Measurements from ENCODE around the gene TOM1L2.
A peak's percentile ranks its signal among the peaks of the same experiment; 100 is the strongest.

Gene TOM1L2

GRCh38 chr17:18017958-18018357 lies 45.8 kb upstream of the TOM1L2 start:
- no CpG with 5 or more reads among the region's 3 CpGs for WGBS (ENCODE audit: extremely low coverage, insufficient coverage, low lambda C conversion rate)
- Histone ChIP-seq H4K5ac (ENCODE audit: low read length) (no peak overlapping the region), H3K23ac (ENCODE audit: low read length) (no peak overlapping the region), H3K4ac (ENCODE audit: low read depth, low read length) (no peak overlapping the region), H2BK15ac (replicated peaks; ENCODE audit: low read depth) (no peak overlapping the region), H3K4me2 (ENCODE audit: low read length) (no peak overlapping the region), H3K27me3 (ENCODE audit: insufficient read depth, low read length, poor library complexity) (no peaks in the 10 kb centered on the region), H3K4me1 (ENCODE audit: control insufficient read depth, low read depth, low read length) (no peaks in the 10 kb centered on the region), H3K4me3 (ENCODE audit: low read length) (no peak overlapping the region), H3K79me2 (ENCODE audit: control insufficient read depth, insufficient read depth, low read length) (no peaks in the 10 kb centered on the region), H3K18ac (ENCODE audit: low read length) (no peak overlapping the region), H3K27ac (ENCODE audit: low read depth, low read length) (no peak overlapping the region), H3K56ac (ENCODE audit: low read length) (no peak overlapping the region), H3K9ac (ENCODE audit: low read length) (no peak overlapping the region), H3K79me1 (ENCODE audit: low read length) (no peaks in the 10 kb centered on the region), H2BK5ac (ENCODE audit: low read length) (no peak overlapping the region), H2BK120ac (ENCODE audit: low read depth, low read length) (no peak overlapping the region), H3K36me3 (ENCODE audit: control insufficient read depth, insufficient read depth, low read length) (no peaks in the 10 kb centered on the region), H4K8ac (ENCODE audit: low read depth, low read length) (no peak overlapping the region), H2AK5ac (ENCODE audit: low read length) (no peak overlapping the region)
- DNase-seq, result no peak

GRCh38 chr17:18016426-18016825 lies 44.2 kb upstream of the TOM1L2 start:
- no peak overlapping the region for H2BK120ac ChIP-seq (ENCODE audit: low read depth, low read length)
- no CpG with 5 or more reads among the region's 12 CpGs for WGBS (ENCODE audit: extremely low coverage, insufficient coverage, low lambda C conversion rate)
- no peak overlapping the region for H2BK15ac ChIP-seq (replicated peaks; ENCODE audit: low read depth)
- no peaks in the 10 kb centered on the region for H3K79me1 ChIP-seq (ENCODE audit: low read length)
- no peaks in the 10 kb centered on the region for H3K36me3 ChIP-seq (ENCODE audit: control insufficient read depth, insufficient read depth, low read length)
- no peak overlapping the region for H3K27ac ChIP-seq (ENCODE audit: low read depth, low read length)
- H3K4me3 ChIP-seq (ENCODE audit: low read length), result no peak overlapping the region
- no peaks in the 10 kb centered on the region for H3K27me3 ChIP-seq (ENCODE audit: insufficient read depth, low read length, poor library complexity)
- no peak overlapping the region for H3K23ac ChIP-seq (ENCODE audit: low read length)
- no peak for DNase-seq
- no peak overlapping the region for H3K4ac ChIP-seq (ENCODE audit: low read depth, low read length)
- no peak overlapping the region for H2BK5ac ChIP-seq (ENCODE audit: low read length)
- H4K5ac ChIP-seq (ENCODE audit: low read length), result no peak overlapping the region
- H3K4me1 ChIP-seq (ENCODE audit: control insufficient read depth, low read depth, low read length), result no peaks in the 10 kb centered on the region
- no peak overlapping the region for H3K9ac ChIP-seq (ENCODE audit: low read length)
- no peak overlapping the region for H2AK5ac ChIP-seq (ENCODE audit: low read length)
- H4K8ac ChIP-seq (ENCODE audit: low read depth, low read length), result no peak overlapping the region
- H3K4me2 ChIP-seq (ENCODE audit: low read length), result no peak overlapping the region
- H3K18ac ChIP-seq (ENCODE audit: low read length), result no peak overlapping the region
- H3K56ac ChIP-seq (ENCODE audit: low read length), result no peak overlapping the region
- H3K79me2 ChIP-seq (ENCODE audit: control insufficient read depth, insufficient read depth, low read length), result no peaks in the 10 kb centered on the region

GRCh38 chr17:18015593-18015992 lies 43.4 kb upstream of the TOM1L2 start:
- Histone ChIP-seq H2AK5ac (ENCODE audit: low read length) (no peak overlapping the region), H3K4me1 (ENCODE audit: control insufficient read depth, low read depth, low read length) (no peaks in the 10 kb centered on the region), H4K5ac (ENCODE audit: low read length) (no peak overlapping the region), H3K79me1 (ENCODE audit: low read length) (no peaks in the 10 kb centered on the region), H3K4me3 (ENCODE audit: low read length) (no peak overlapping the region), H2BK5ac (ENCODE audit: low read length) (no peak overlapping the region), H3K4me2 (ENCODE audit: low read length) (no peak overlapping the region), H3K27me3 (ENCODE audit: insufficient read depth, low read length, poor library complexity) (no peaks in the 10 kb centered on the region), H3K18ac (ENCODE audit: low read length) (no peak overlapping the region), H3K27ac (ENCODE audit: low read depth, low read length) (no peak overlapping the region), H3K23ac (ENCODE audit: low read length) (no peak overlapping the region), H4K8ac (ENCODE audit: low read depth, low read length) (no peak overlapping the region), H3K56ac (ENCODE audit: low read length) (no peak overlapping the region), H3K79me2 (ENCODE audit: control insufficient read depth, insufficient read depth, low read length) (no peaks in the 10 kb centered on the region), H3K4ac (ENCODE audit: low read depth, low read length) (no peak overlapping the region), H2BK120ac (ENCODE audit: low read depth, low read length) (no peak overlapping the region), H2BK15ac (replicated peaks; ENCODE audit: low read depth) (no peak overlapping the region), H3K36me3 (ENCODE audit: control insufficient read depth, insufficient read depth, low read length) (no peaks in the 10 kb centered on the region), H3K9ac (ENCODE audit: low read length) (no peak overlapping the region)
- DNase-seq, result no peak
- no CpG with 5 or more reads among the region's 5 CpGs for WGBS (ENCODE audit: extremely low coverage, insufficient coverage, low lambda C conversion rate)

- Histone ChIP-seq H4K8ac (ENCODE audit: low read depth, low read length) (no peak overlapping the region), H2AK5ac (ENCODE audit: low read length) (no peak overlapping the region), H3K79me1 (ENCODE audit: low read length) (no peaks in the 10 kb centered on the region), H3K56ac (ENCODE audit: low read length) (no peak overlapping the region), H3K18ac (ENCODE audit: low read length) (no peak overlapping the region), H3K4me1 (ENCODE audit: control insufficient read depth, low read depth, low read length) (peaks cover 3% of the 10 kb centered on the region), H3K79me2 (ENCODE audit: control insufficient read depth, insufficient read depth, low read length) (no peaks in the 10 kb centered on the region), H2BK120ac (ENCODE audit: low read depth, low read length) (no peak overlapping the region), H3K9ac (ENCODE audit: low read length) (no peak overlapping the region), H2BK15ac (replicated peaks; ENCODE audit: low read depth) (no peak overlapping the region), H3K4ac (ENCODE audit: low read depth, low read length) (no peak overlapping the region), H3K27me3 (ENCODE audit: insufficient read depth, low read length, poor library complexity) (no peaks in the 10 kb centered on the region), H3K23ac (ENCODE audit: low read length) (no peak overlapping the region), H4K5ac (ENCODE audit: low read length) (no peak overlapping the region), H3K27ac (ENCODE audit: low read depth, low read length) (no peak overlapping the region), H3K4me3 (ENCODE audit: low read length) (no peak overlapping the region), H3K4me2 (ENCODE audit: low read length) (no peak overlapping the region), H2BK5ac (ENCODE audit: low read length) (no peak overlapping the region), H3K36me3 (ENCODE audit: control insufficient read depth, insufficient read depth, low read length) (no peaks in the 10 kb centered on the region)
- no peak for DNase-seq
- WGBS (ENCODE audit: extremely low coverage, insufficient coverage, low lambda C conversion rate), result no CpG with 5 or more reads among the region's 6 CpGs
Measured at GRCh38 chr17:18014006-18014405, 41.8 kb upstream of the TOM1L2 start.

GRCh38 chr17:18011286-18011685 lies 39.1 kb upstream of the TOM1L2 start:
- Histone ChIP-seq H3K23ac (ENCODE audit: low read length) (no peak overlapping the region), H2AK5ac (ENCODE audit: low read length) (no peak overlapping the region), H3K4ac (ENCODE audit: low read depth, low read length) (no peak overlapping the region), H2BK15ac (replicated peaks; ENCODE audit: low read depth) (no peak overlapping the region), H3K27ac (ENCODE audit: low read depth, low read length) (no peak overlapping the region), H3K4me1 (ENCODE audit: control insufficient read depth, low read depth, low read length) (peaks cover 3% of the 10 kb centered on the region), H3K9ac (ENCODE audit: low read length) (no peak overlapping the region), H4K5ac (ENCODE audit: low read length) (no peak overlapping the region), H2BK120ac (ENCODE audit: low read depth, low read length) (no peak overlapping the region), H3K36me3 (ENCODE audit: control insufficient read depth, insufficient read depth, low read length) (no peaks in the 10 kb centered on the region), H3K4me2 (ENCODE audit: low read length) (no peak overlapping the region), H2BK5ac (ENCODE audit: low read length) (no peak overlapping the region), H3K56ac (ENCODE audit: low read length) (no peak overlapping the region), H3K79me1 (ENCODE audit: low read length) (no peaks in the 10 kb centered on the region), H3K4me3 (ENCODE audit: low read length) (no peak overlapping the region), H4K8ac (ENCODE audit: low read depth, low read length) (no peak overlapping the region), H3K27me3 (ENCODE audit: insufficient read depth, low read length, poor library complexity) (no peaks in the 10 kb centered on the region), H3K79me2 (ENCODE audit: control insufficient read depth, insufficient read depth, low read length) (no peaks in the 10 kb centered on the region), H3K18ac (ENCODE audit: low read length) (no peak overlapping the region)
- no CpG with 5 or more reads among the region's 5 CpGs for WGBS (ENCODE audit: extremely low coverage, insufficient coverage, low lambda C conversion rate)
- DNase-seq, result no peak

- no CpG with 5 or more reads among the region's 8 CpGs for WGBS (ENCODE audit: extremely low coverage, insufficient coverage, low lambda C conversion rate)
- Histone ChIP-seq H2BK5ac (ENCODE audit: low read length) (no peak overlapping the region), H3K4me3 (ENCODE audit: low read length) (no peak overlapping the region), H3K4ac (ENCODE audit: low read depth, low read length) (no peak overlapping the region), H3K4me1 (ENCODE audit: control insufficient read depth, low read depth, low read length) (peaks cover 3% of the 10 kb centered on the region), H3K56ac (ENCODE audit: low read length) (no peak overlapping the region), H3K4me2 (ENCODE audit: low read length) (no peak overlapping the region), H3K18ac (ENCODE audit: low read length) (no peak overlapping the region), H2BK120ac (ENCODE audit: low read depth, low read length) (no peak overlapping the region), H4K8ac (ENCODE audit: low read depth, low read length) (no peak overlapping the region), H3K9ac (ENCODE audit: low read length) (no peak overlapping the region), H3K79me2 (ENCODE audit: control insufficient read depth, insufficient read depth, low read length) (no peaks in the 10 kb centered on the region), H3K27me3 (ENCODE audit: insufficient read depth, low read length, poor library complexity) (no peaks in the 10 kb centered on the region), H2BK15ac (replicated peaks; ENCODE audit: low read depth) (no peak overlapping the region), H3K79me1 (ENCODE audit: low read length) (no peaks in the 10 kb centered on the region), H4K5ac (ENCODE audit: low read length) (no peak overlapping the region), H3K36me3 (ENCODE audit: control insufficient read depth, insufficient read depth, low read length) (no peaks in the 10 kb centered on the region), H2AK5ac (ENCODE audit: low read length) (no peak overlapping the region), H3K27ac (ENCODE audit: low read depth, low read length) (no peak overlapping the region), H3K23ac (ENCODE audit: low read length) (no peak overlapping the region)
- DNase-seq, result peak; percentile 89
Measured at GRCh38 chr17:18009609-18010420, 37.6 kb upstream of the TOM1L2 start.
